Prostate gland (tissue), 2 donors: Measurements from ENCODE around the gene ADD1. TPM values are rescaled to one million over a fixed set of nuclear protein-coding genes. Genes with fewer than 3 reads are reported as not detected.

ENCODE experiments used
- DNase-seq: peaks from one replicate; pipeline ENCODE4 v3.0.0-alpha.2; 2019; ENCODE audit warnings: low spot score
- H3K27ac ChIP-seq, 2 donors: fragments of 200-600 bp; sonication (generic); 2 replicates each; pipeline ENCODE4 v1.5.1; 2017 to 2019
- H3K27me3 ChIP-seq: fragments of 200-600 bp; sonication (generic); replicated peaks from 2 replicates; pipeline ENCODE4 v1.5.1; 2019; ENCODE audit not compliant: insufficient read depth
- H3K36me3 ChIP-seq, 2 donors: fragments of 200-600 bp; sonication (generic); 1 replicate in 1 of 2; 2 replicates in 1 of 2; pipeline versions ENCODE4 v1.5.1 to v1.8.1; 2017 to 2019
- H3K4me1 ChIP-seq: fragments of 200-600 bp; sonication (generic); replicated peaks from 2 replicates; pipeline ENCODE4 v1.5.1; 2019
- H3K4me3 ChIP-seq, 2 donors: fragments of 200-600 bp; sonication (generic); 2 replicates each; pipeline ENCODE4 v1.5.1; 2017 to 2019
- H3K9me3 ChIP-seq: fragments of 200-600 bp; sonication (generic); 2 replicates; pipeline ENCODE4 v1.5.1; 2017
- CTCF ChIP-seq, 4 experiments: fragments of 200-600 bp in 2 of 4; fragments of 450-650 bp in 2 of 4; sonication (generic) in 2 of 4; IDR thresholded peaks; 1 replicate in 3 of 4; 2 replicates in 1 of 4; pipeline ENCODE4 v1.5.1; 2016 to 2019; ENCODE audit warnings: antibody characterized with exemption in 4 of 4, mild to moderate bottlenecking in 2 of 4, moderate library complexity in 2 of 4
- POLR2A ChIP-seq: fragments of 450-650 bp; IDR thresholded peaks from one replicate; pipeline ENCODE4 v1.6.1; 2016; ENCODE audit warnings: antibody characterized with exemption, mild to moderate bottlenecking
- POLR2AphosphoS5 ChIP-seq: sonication (generic); formaldehyde crosslinking; IDR thresholded peaks from one replicate; pipeline ENCODE4 v1.6.1; 2017; ENCODE audit warnings: antibody characterized with exemption
- WGBS: methylation state at CpG from one replicate; pipeline ENCODE4 v1.1.5; 2018; 5-methylcytosine and 5-hydroxymethylcytosine counted together
- intact Hi-C: fragments of 100-400 bp; cut with DNase I; formaldehyde crosslinking; loops from one replicate; pipeline ENCODE4 v1.14.2; 2022
- total RNA-seq, 2 donors: library from RNA; depleted of rRNA; stranded (reverse); fragments of >200 nt; gene quantifications; one replicate each; pipeline ENCODE4 v1.1.0, GENCODE V29; 2016

The ADD1 gene
- total RNA-seq, 2 donors from 2014 or later: 164 to 321 TPM

GRCh38 chr4:2818351-2818939, 25.2 kb upstream of the ADD1 start:
- Histone ChIP-seq H3K27me3 (no peaks in the 10 kb centered on the region), H3K36me3 (no peaks in the 10 kb centered on the region), H3K4me1 (peaks cover 5% of the 10 kb centered on the region), H3K27ac (peak overlapping the region; percentile 44 to 56), H3K4me3 (peak overlapping the region; percentile 56 to 65), H3K9me3 (no peaks in the 10 kb centered on the region)
- intact Hi-C loops: no loop called here
- no peak for TF ChIP-seq POLR2A
- TF ChIP-seq CTCF (IDR thresholded peaks at IDR 0.05): no peak
- TF ChIP-seq POLR2AphosphoS5: no peak
- WGBS: 2% methylated on average over 36 of the region's 54 CpGs
- no peak for DNase-seq

- DNase-seq: no peak
- WGBS: 79% methylated on average over 5 of the region's 5 CpGs
- TF ChIP-seq CTCF (IDR thresholded peaks at IDR 0.05) (no peak), POLR2A (no peak), POLR2AphosphoS5 (no peak)
- no peaks in the 10 kb centered on the region for H3K27me3 ChIP-seq
- no peak overlapping the region for H3K27ac ChIP-seq
- H3K9me3 ChIP-seq: no peaks in the 10 kb centered on the region
- no peak overlapping the region for H3K4me3 ChIP-seq
- intact Hi-C loops: no loop called here
- H3K36me3 ChIP-seq: no peaks in the 10 kb centered on the region
- H3K4me1 ChIP-seq: peaks cover 5% of the 10 kb centered on the region
Measured at GRCh38 chr4:2819244-2820215, 24.1 kb upstream of the ADD1 start.

DNA sequence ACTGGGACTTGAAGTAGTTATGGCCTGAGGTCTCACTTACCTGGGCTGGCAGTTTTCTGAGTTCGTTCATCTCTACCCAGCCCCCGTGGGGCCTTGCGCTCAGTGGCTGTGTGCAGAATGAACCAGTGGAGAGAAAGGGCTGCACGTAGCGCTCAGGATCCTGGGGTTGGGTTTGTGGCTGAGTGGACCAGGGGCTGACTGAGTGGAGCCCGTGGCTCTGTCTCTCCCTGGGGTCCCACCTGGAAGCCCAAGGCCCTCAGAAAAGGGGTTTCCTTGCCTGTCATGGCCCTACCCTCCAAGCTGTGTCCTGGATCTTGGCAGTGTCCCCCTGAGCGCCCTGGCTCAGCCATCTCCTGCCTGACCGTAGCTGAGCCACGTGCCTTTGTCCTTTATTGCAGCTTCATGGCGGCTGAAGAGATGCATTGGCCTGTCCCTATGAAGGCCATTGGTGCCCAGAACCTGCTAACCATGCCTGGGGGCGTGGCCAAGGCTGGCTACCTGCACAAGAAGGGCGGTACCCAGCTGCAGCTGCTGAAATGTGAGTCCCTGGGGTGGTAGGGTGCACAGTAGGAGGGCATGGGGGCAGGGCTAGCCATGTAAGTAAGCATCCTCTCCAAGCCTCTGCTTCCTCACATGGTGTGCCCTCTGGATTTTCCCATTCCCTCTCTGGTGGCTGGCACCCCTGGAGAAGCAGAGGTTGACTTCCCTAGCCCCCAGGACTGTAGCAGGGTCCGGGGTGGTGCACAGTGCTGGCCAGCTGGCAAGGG, 23.2 kb upstream of the ADD1 start:
- WGBS: 86% methylated on average over 13 of the region's 13 CpGs
- Histone ChIP-seq H3K4me3 (no peak overlapping the region), H3K27me3 (no peaks in the 10 kb centered on the region), H3K27ac (no peak overlapping the region), H3K4me1 (peaks cover 5% of the 10 kb centered on the region), H3K9me3 (no peaks in the 10 kb centered on the region), H3K36me3 (no peaks in the 10 kb centered on the region)
- intact Hi-C loops: no loop called here
- no peak for TF ChIP-seq CTCF (IDR thresholded peaks at IDR 0.05)
- no peak for TF ChIP-seq POLR2AphosphoS5
- TF ChIP-seq POLR2A: no peak
- DNase-seq: no peak

DNA sequence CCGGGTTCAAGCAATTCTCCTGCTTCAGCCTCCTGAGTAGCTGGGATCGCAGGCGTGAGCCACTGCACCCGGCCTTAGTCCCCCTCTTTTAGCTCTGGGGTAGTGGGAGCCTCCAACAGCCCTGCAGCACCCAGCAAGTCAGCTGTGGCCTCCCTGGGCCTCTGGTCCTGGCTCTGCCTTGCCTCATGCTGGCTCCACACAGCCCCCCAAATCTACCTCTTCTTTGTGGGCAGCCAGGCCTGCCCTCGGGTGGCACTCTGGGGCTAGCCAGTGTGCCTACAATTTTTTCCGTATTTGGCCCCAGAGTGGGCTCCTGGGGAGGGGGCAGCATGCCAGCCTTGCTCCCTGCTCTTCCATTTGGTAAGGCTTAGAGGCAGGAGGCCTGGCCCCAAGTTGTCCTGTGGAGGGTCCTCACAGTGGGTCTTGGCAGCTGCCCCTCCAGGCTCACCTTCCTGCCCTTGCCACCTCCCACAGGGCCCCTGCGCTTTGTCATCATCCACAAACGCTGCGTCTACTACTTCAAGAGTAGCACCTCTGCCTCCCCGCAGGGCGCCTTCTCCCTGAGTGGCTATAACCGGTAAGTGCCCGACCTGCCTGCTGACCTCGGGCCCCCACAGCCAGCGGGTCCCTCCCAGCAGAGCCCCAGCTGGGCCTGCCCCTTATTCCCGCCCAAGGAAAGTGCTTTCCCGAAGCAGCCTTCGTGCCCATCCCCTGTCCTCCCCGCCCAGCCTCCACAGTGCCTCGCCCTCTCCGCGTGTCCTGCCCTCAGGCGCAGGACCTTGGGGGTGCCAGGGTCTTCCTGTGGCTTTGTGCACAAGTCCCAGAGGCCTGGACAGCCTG, 21.0 kb upstream of the ADD1 start:
- intact Hi-C loops: no loop called here
- no peaks in the 10 kb centered on the region for H3K36me3 ChIP-seq
- WGBS: 89% methylated on average over 23 of the region's 23 CpGs
- no peaks in the 10 kb centered on the region for H3K9me3 ChIP-seq
- no peak for DNase-seq
- peaks cover 2% of the 10 kb centered on the region for H3K4me1 ChIP-seq
- H3K4me3 ChIP-seq: no peak overlapping the region
- no peak overlapping the region for H3K27ac ChIP-seq
- no peak for TF ChIP-seq POLR2A
- no peak for TF ChIP-seq CTCF (IDR thresholded peaks at IDR 0.05)
- no peak for TF ChIP-seq POLR2AphosphoS5
- no peaks in the 10 kb centered on the region for H3K27me3 ChIP-seq
